GM12864 (cell line): ENCODE data around the gene RPS6KA5.

Source experiments
- DNase-seq: peaks from one replicate; pipeline ENCODE4 v3.0.0-alpha.2; 2011; ENCODE audit warnings: low read depth
- H3K4me3 ChIP-seq: 2 replicates; pipeline ENCODE4 v1.5.1; 2011; ENCODE audit warnings: mild to moderate bottlenecking, low read depth, low read length, control low read depth
- CTCF ChIP-seq: IDR thresholded peaks from 2 replicates; pipeline ENCODE4 v1.5.1; 2011; ENCODE audit warnings: low read depth, mild to moderate bottlenecking, moderate library complexity, low read length, control low read depth, inconsistent platforms; ENCODE audit errors: missing control alignments

RPS6KA5 gene

GRCh38 chr14:91082282-91082681 lies 21.8 kb upstream of the RPS6KA5 start:
- DNase-seq: no peak
- TF ChIP-seq CTCF: no peak
- H3K4me3 ChIP-seq: no peak overlapping the region

GRCh38 chr14:91080071-91080470 lies 19.6 kb upstream of the RPS6KA5 start:
- no peak for DNase-seq
- TF ChIP-seq CTCF: no peak
- no peak overlapping the region for H3K4me3 ChIP-seq

GRCh38 chr14:91078095-91078737 lies 17.8 kb upstream of the RPS6KA5 start:
- DNase-seq: no peak

GRCh38 chr14:91075553-91075952 lies 15.1 kb upstream of the RPS6KA5 start:
- no peak for DNase-seq
- TF ChIP-seq CTCF: no peak
- no peak overlapping the region for H3K4me3 ChIP-seq

More at GRCh38 chr14:91078095-91078737, 17.8 kb upstream of the RPS6KA5 start:
- no peak for TF ChIP-seq CTCF
- H3K4me3 ChIP-seq: no peak overlapping the region

GRCh38 chr14:91070572-91070971 lies 10.1 kb upstream of the RPS6KA5 start:
- no peak overlapping the region for H3K4me3 ChIP-seq
- TF ChIP-seq CTCF: no peak
- no peak for DNase-seq

GRCh38 chr14:91068642-91069041 lies 8.2 kb upstream of the RPS6KA5 start:
- no peak overlapping the region for H3K4me3 ChIP-seq
- no peak for DNase-seq
- TF ChIP-seq CTCF: no peak

- H3K4me3 ChIP-seq: no peak overlapping the region
- TF ChIP-seq CTCF: no peak
- no peak for DNase-seq
Measured at GRCh38 chr14:91067186-91067585, 6.7 kb upstream of the RPS6KA5 start.
